ENCODE measurements around the gene ARG2. TPM values are rescaled to one million over a fixed set of nuclear protein-coding genes. Genes with fewer than 3 reads are reported as not detected.

The ARG2 gene
- total and polyA plus RNA-seq, 9 of the 15 experiments (the other 6 are each of a cell fraction or from before 2014, with no cell fraction given), result 6.2 to 75.0 (median 17.8) TPM

DNA sequence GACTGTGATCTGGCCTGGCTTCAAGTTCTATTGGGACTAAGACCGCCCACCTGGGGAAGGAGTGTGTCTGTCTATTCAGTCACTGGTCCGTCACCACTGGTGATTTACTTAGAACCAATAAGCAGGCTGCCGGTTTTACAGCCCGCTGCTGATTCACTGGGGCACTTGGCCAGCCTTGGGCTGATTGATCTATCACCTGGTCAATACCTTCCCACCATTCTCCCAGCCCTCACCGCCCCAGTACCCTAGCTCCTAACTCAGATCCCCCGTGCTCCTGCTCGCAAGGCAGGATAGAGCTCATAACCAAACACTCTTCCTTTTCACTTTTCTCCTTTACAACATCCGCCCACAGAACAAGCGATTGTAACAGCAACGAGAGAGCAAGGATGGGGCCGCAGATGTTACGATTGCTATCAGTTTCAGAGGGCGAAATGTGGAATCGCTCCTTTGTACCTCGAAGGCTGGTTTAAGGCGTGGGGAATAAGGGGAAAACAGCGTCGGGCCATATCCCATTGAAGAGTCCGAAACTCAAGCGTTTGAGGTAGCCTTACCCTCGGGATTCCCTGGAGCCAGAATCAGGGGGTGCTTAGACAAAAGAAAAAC, 75.2 kb downstream of the ARG2 start (continued):
- no peak for TF ChIP-seq FOXP4 (CRISPR knock-in tag; IDR thresholded peaks at IDR 0.05; ENCODE audit: borderline replicate concordance)
- TF ChIP-seq TBP (optimal IDR thresholded peaks at IDR 0.05; ENCODE audit: low read depth, low read length), result peak; percentile 69
- no peak for TF ChIP-seq CBFA2T3 (IDR thresholded peaks at IDR 0.05)
- TF ChIP-seq CREM (IDR thresholded peaks at IDR 0.05; ENCODE audit: low read depth), result peak; percentile 26; the same call in 1 of the 2 replicates
- TF ChIP-seq POLR2A (conservative IDR thresholded peaks at IDR 0.05), result peak; percentile 86
- TF ChIP-seq TEAD1 (CRISPR knock-in tag; IDR thresholded peaks at IDR 0.05), result no peak
- no peak for TF ChIP-seq CAMTA2 (CRISPR knock-in tag; conservative IDR thresholded peaks at IDR 0.05)
- TF ChIP-seq SMARCA4 (IDR thresholded peaks at IDR 0.05), result 0 out of 2 replicates have a peak, but pooled peaks have one; percentile 20
- no peak for TF ChIP-seq FOXA1 (IDR thresholded peaks at IDR 0.05; ENCODE audit: borderline replicate concordance)
- TF ChIP-seq PTTG1 (tag; IDR thresholded peaks at IDR 0.05; ENCODE audit: low read depth), result no peak
- TF ChIP-seq, protein P1, sequence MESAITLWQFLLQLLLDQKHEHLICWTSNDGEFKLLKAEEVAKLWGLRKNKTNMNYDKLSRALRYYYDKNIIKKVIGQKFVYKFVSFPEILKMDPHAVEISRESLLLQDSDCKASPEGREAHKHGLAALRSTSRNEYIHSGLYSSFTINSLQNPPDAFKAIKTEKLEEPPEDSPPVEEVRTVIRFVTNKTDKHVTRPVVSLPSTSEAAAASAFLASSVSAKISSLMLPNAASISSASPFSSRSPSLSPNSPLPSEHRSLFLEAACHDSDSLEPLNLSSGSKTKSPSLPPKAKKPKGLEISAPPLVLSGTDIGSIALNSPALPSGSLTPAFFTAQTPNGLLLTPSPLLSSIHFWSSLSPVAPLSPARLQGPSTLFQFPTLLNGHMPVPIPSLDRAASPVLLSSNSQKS (CRISPR knock-in tag; IDR thresholded peaks at IDR 0.05), result no peak
- no peak for TF ChIP-seq DIDO1 (tag; IDR thresholded peaks at IDR 0.05; ENCODE audit: low read depth)
- no peak for TF ChIP-seq ATF3 (IDR thresholded peaks at IDR 0.05)
- no peak for TF ChIP-seq ATF3 (CRISPR knock-in tag; conservative IDR thresholded peaks at IDR 0.05)
- no peak for TF ChIP-seq ZNF830 (CRISPR knock-in tag; IDR thresholded peaks at IDR 0.05)
- no peak for TF ChIP-seq NR2C2 (CRISPR knock-in tag; IDR thresholded peaks at IDR 0.05)
- no peak for TF ChIP-seq NR2C2 (tag; IDR thresholded peaks at IDR 0.05)
- no peak for TF ChIP-seq CHCHD3 (CRISPR knock-in tag; IDR thresholded peaks at IDR 0.05)
- no peak for TF ChIP-seq FOXO4 (CRISPR knock-in tag; IDR thresholded peaks at IDR 0.05)
- no peak for TF ChIP-seq HSF4 (CRISPR knock-in tag; IDR thresholded peaks at IDR 0.05; ENCODE audit: borderline replicate concordance)
- TF ChIP-seq THRB (CRISPR knock-in tag; conservative IDR thresholded peaks at IDR 0.05), result no peak
- TF ChIP-seq ZNF778 (CRISPR knock-in tag; IDR thresholded peaks at IDR 0.05), result no peak
- TF ChIP-seq U2AF1 (optimal IDR thresholded peaks at IDR 0.05; ENCODE audit: low read depth, low read length), result no peak
- no peak for TF ChIP-seq ZNF583 (CRISPR knock-in tag; IDR thresholded peaks at IDR 0.05)
- peak; percentile 59 for TF ChIP-seq SUPT5H (IDR thresholded peaks at IDR 0.05)
- TF ChIP-seq SMARCC2 (IDR thresholded peaks at IDR 0.05; ENCODE audit: low read depth), result no peak
